Psoas muscle (tissue), 8 donors: Measurements from ENCODE around the gene ARHGAP22. TPM values are rescaled to one million over a fixed set of nuclear protein-coding genes. Genes with fewer than 3 reads are reported as not detected.

Source experiments
- ATAC-seq, 4 donors: fragments of 200-7000 bp; cut with Tn5 transposase; one replicate each; pipeline ENCODE4 v1.9.1; 2020; ENCODE audit warnings: moderate library complexity in 3 of 4, mild to moderate bottlenecking in 2 of 4
- DNase-seq, 2 donors: peaks; one replicate each; pipeline ENCODE4 v3.0.0-alpha.2; 2020
- H3K27ac ChIP-seq: fragments of 200-600 bp; one replicate; pipeline ENCODE4 v1.8.0; 2022
- H3K27me3 ChIP-seq, 3 donors: fragments of 200-600 bp in 1 of 3; one replicate each; pipeline versions ENCODE4 v1.6.1 to v1.8.0; 2013 to 2022; ENCODE audit warnings: low read length in 2 of 3, mild to moderate bottlenecking in 2 of 3, moderate library complexity in 1 of 3; ENCODE audit not compliant: insufficient read depth in 3 of 3
- H3K36me3 ChIP-seq, 2 donors: fragments of 200-600 bp in 1 of 2; one replicate each; pipeline versions ENCODE4 v1.6.1 to v1.8.0; 2013 to 2022; ENCODE audit warnings: low read depth in 1 of 2, mild to moderate bottlenecking in 1 of 2, moderate library complexity in 1 of 2; ENCODE audit not compliant: insufficient read depth in 1 of 2
- H3K4me1 ChIP-seq: fragments of 200-600 bp; one replicate; pipeline ENCODE4 v1.8.0; 2022
- H3K4me3 ChIP-seq: fragments of 200-600 bp; one replicate; pipeline ENCODE4 v1.8.0; 2022; ENCODE audit warnings: mild to moderate bottlenecking
- H3K9me3 ChIP-seq: fragments of 200-600 bp; one replicate; pipeline ENCODE4 v1.8.0; 2022
- CTCF ChIP-seq: fragments of 200-600 bp; IDR thresholded peaks from one replicate; pipeline ENCODE4 v1.8.0; 2022; ENCODE audit warnings: antibody characterized with exemption
- WGBS, 3 donors: extraction: QIAGEN DNeasy Blood & Tissue Kit; methylation state at CpG; one replicate each; pipeline versions ENCODE4 v1.1.6 to v1.1.7; 2013; 5-methylcytosine and 5-hydroxymethylcytosine counted together
- intact Hi-C, 2 donors: fragments of 100-400 bp; cut with DNase I; formaldehyde crosslinking; loops; one replicate each; pipeline versions ENCODE4 v1.11.0 to v1.14.2; 2022
- polyA plus RNA-seq, 3 donors: library from polyadenylated mRNA; stranded (reverse); fragments of 200-250 nt; gene quantifications; one replicate each; pipeline ENCODE4 v1.2.3, GENCODE V29; 2013
- total RNA-seq, 4 donors: library from RNA; stranded (reverse); fragmentation: NEBNext Ultra II Directional in 2 of 4; extraction: Animal tissue kit (Norgen Biotek cat#: 25700) in 2 of 4; gene quantifications; one replicate each; pipeline versions ENCODE4 v1.2.1 to v1.2.4, GENCODE V29; 2021 to 2023
- donor health status: healthy with polysubstance abuse.
- donor health status: DM: no; HTN: no; CAD: no; lungs with moderate emphysema.
- donor health status: Bipolar disorder and iron deficiency.
- donor health status: healthy.
- donor health status: DM: yes; HTN: yes; CAD: no.
- donor health status: DM: no; HTN: no; CAD: no.
- donor health status: DM: no; HTN: no; CAD: no.
- donor health status: DM: yes; HTN: yes; CAD: no.

Gene ARHGAP22
- total and polyA plus RNA-seq, 7 donors, result 0.46 to 2.9 (median 1.6) TPM

- Histone ChIP-seq H3K4me1 (no peaks in the 10 kb centered on the region), H3K4me3 (no peak overlapping the region), H3K9me3 (no peaks in the 10 kb centered on the region), H3K36me3 (no peaks in the 10 kb centered on the region), H3K27me3 (peaks cover 0 to 5% (median 0%) of the 10 kb centered on the region in 3 donors), H3K27ac (no peak overlapping the region)
- TF ChIP-seq CTCF, result no peak
- DNase-seq (no peak), ATAC-seq (no peak)
- 71 to 77% (median 77%) methylated on average over 3 of the region's 3 CpGs for WGBS, 3 donors
- intact Hi-C loops, result no loop called here
Observed at GRCh38 chr10:48484911-48485310, 120.0 kb downstream of the ARHGAP22 start.

GRCh38 chr10:48482207-48482606, 122.7 kb downstream of the ARHGAP22 start:
- WGBS, 3 donors, result 82 to 90% (median 90%) methylated on average over 3 of the region's 3 CpGs
- no peak overlapping the region for H3K27ac ChIP-seq
- DNase-seq, result no peak
- no peak for TF ChIP-seq CTCF
- no peak for ATAC-seq
- H3K36me3 ChIP-seq, result no peaks in the 10 kb centered on the region
- H3K27me3 ChIP-seq, result peaks cover 0 to 5% (median 0%) of the 10 kb centered on the region in 3 donors
- no peaks in the 10 kb centered on the region for H3K4me1 ChIP-seq
- no peak overlapping the region for H3K4me3 ChIP-seq
- H3K9me3 ChIP-seq, result no peaks in the 10 kb centered on the region
- intact Hi-C loops, result no loop called here

GRCh38 chr10:48481385-48481784, 123.5 kb downstream of the ARHGAP22 start:
- intact Hi-C loops, result no loop called here
- H3K4me3 ChIP-seq, result no peak overlapping the region
- no peak overlapping the region for H3K27ac ChIP-seq
- WGBS, 3 donors, result 82 to 92% (median 84%) methylated on average over 2 of the region's 2 CpGs
- H3K9me3 ChIP-seq, result no peaks in the 10 kb centered on the region
- DNase-seq, result no peak
- no peaks in the 10 kb centered on the region for H3K4me1 ChIP-seq
- TF ChIP-seq CTCF, result no peak
- no peaks in the 10 kb centered on the region for H3K36me3 ChIP-seq
- peaks cover 0 to 5% (median 0%) of the 10 kb centered on the region in 3 donors for H3K27me3 ChIP-seq
- ATAC-seq, result no peak

- Histone ChIP-seq H3K27me3 (peaks cover 0 to 5% (median 0%) of the 10 kb centered on the region in 3 donors), H3K36me3 (no peaks in the 10 kb centered on the region), H3K9me3 (no peaks in the 10 kb centered on the region), H3K4me1 (no peaks in the 10 kb centered on the region), H3K27ac (no peak overlapping the region), H3K4me3 (no peak overlapping the region)
- intact Hi-C loops, result no loop called here
- DNase-seq (no peak), ATAC-seq (no peak)
- WGBS, 3 donors, result 58 to 72% (median 59%) methylated on average over 19 to 20 of the region's 20 CpGs
- no peak for TF ChIP-seq CTCF
Observed at GRCh38 chr10:48480397-48481374, 124.2 kb downstream of the ARHGAP22 start.
